Lower leg skin (tissue), 3 donors: ENCODE data around the gene DOK7.

Experiments used
- CTCF ChIP-seq, 3 donors: fragments of 450-650 bp; IDR thresholded peaks; one replicate each; pipeline ENCODE4 v1.5.1; 2016; ENCODE audit warnings: antibody characterized with exemption in 3 of 3, mild to moderate bottlenecking in 3 of 3, moderate library complexity in 2 of 3
- POLR2A ChIP-seq, 2 donors: fragments of 450-650 bp; IDR thresholded peaks; one replicate each; pipeline ENCODE4 v1.6.1; 2016 to 2017; ENCODE audit warnings: antibody characterized with exemption in 2 of 2, mild to moderate bottlenecking in 1 of 2, moderate library complexity in 1 of 2

DNA sequence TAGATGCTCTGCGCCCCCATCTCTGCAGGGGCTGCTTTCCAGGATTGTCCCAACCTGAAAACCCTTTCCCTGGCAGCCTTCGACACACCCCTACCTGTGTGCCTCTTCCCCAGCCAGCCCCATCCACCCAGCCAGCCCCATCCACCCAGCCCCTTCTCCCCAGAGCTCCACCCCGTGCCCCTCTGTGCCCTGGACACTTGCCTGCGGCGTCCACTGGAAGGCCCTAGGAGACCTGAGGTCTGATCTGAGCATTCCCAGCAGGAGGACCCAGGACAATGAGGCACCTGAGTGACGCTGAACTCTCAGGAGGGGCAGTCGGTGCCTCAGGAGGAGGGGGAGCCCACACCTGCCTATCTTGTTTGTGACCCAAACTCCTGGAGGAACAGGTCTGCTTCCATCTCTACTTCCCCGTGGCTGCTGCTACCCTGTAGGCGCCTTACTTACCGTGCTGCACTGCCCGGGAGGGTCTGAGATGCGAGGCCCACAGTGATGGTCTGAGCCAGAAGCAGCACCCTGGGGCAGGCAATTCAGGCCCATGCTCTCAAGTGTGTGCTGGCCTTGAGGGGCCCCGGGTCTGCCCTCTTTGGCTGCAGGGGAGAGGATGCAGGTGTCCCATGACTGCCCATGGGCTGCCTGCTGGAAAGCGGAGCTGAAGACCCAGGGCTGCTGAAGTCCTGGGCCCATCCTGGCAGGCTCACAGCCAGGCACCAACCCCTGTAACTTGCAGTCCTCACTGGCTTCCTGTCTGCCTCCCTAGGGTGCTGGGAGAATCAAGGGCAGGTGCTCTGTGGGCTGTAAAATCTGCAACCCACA is 64.2 kb downstream of the DOK7 start:
- no peak for TF ChIP-seq CTCF (IDR thresholded peaks at IDR 0.05)
- no peak for TF ChIP-seq POLR2A (IDR thresholded peaks at IDR 0.05)
